HCT116 (cell line): ENCODE measurements around the gene DNM1. TPM values are rescaled to one million over a fixed set of nuclear protein-coding genes. Genes with fewer than 3 reads are reported as not detected.

Experiments used
- ATAC-seq: fragments of 200-7000 bp; cut with Tn5 transposase; 2 replicates; pipeline ENCODE4 v1.9.1; 2020; ENCODE audit warnings: mild to moderate bottlenecking, moderate library complexity
- BruUV-seq: library from RNA; stranded (reverse); fragments of 400-500 nt; replicated peaks from 2 replicates; lab custom pipeline; 2021; lab: Mats Ljungman, UMichigan
- CTCF ChIA-PET: fragments of 300-600 bp; sonication (Branson Sonifier 250); formaldehyde crosslinking; loops from one replicate; lab custom pipeline; 2021; ENCODE audit warnings: antibody characterized with exemption; lab: Charles Lee
- POLR2A ChIA-PET: fragments of 300-600, 350-600 bp; sonication (Branson Sonifier 250); formaldehyde crosslinking; loops from one replicate; lab custom pipeline; 2021; ENCODE audit warnings: antibody characterized with exemption; lab: Charles Lee
- RAD21 ChIA-PET, 2 experiments: fragments of 300-600 bp; sonication (Branson Sonifier 250); formaldehyde crosslinking; loops; one replicate each; lab custom pipeline; 2023; ENCODE audit warnings: low total read pairs in 2 of 2; ENCODE audit not compliant: uncharacterized antibody in 2 of 2, unreplicated experiment in 2 of 2, low non-redundant PET in 1 of 2; lab: Charles Lee
- DNase-seq: peaks from one replicate; pipeline ENCODE4 v3.0.0-alpha.2; 2010; ENCODE audit warnings: low read depth, low spot score
- H2AFZ ChIP-seq: fragments of 200-600 bp; shearing (Covaris generic), sonication (generic); 2 replicates; pipeline ENCODE4 v1.6.1; 2017; ENCODE audit warnings: low read depth, mixed run types, mixed read lengths, antibody characterized with exemption, low read length; ENCODE audit not compliant: poor library complexity, severe bottlenecking
- H3K27ac ChIP-seq: 2 replicates; pipeline ENCODE4 v1.5.1; 2012; ENCODE audit warnings: low read depth, low read length
- H3K27me3 ChIP-seq: fragments of 200-600 bp; sonication (generic); 2 replicates; pipeline ENCODE4 v1.6.1; 2016; ENCODE audit warnings: mixed run types, low read length, mixed read lengths; ENCODE audit not compliant: insufficient read depth
- H3K36me3 ChIP-seq, 2 experiments: fragments of 200-500 bp in 1 of 2; fragments of 200-600 bp in 1 of 2; sonication (Bioruptor generic) in 1 of 2; sonication (generic) in 1 of 2; 2 replicates each; pipeline versions ENCODE4 v1.5.1 to v1.6.1; 2014 to 2016; ENCODE audit warnings: low read length in 2 of 2, inconsistent platforms in 1 of 2, mixed read lengths in 1 of 2, mixed run types in 1 of 2; ENCODE audit not compliant: insufficient read depth in 2 of 2, control insufficient read depth in 1 of 2
- H3K4me1 ChIP-seq, 2 experiments: fragments of 200-600 bp in 1 of 2; sonication (generic) in 1 of 2; 2 replicates each; pipeline versions ENCODE4 v1.5.1 to v1.6.1; 2012 to 2017; ENCODE audit warnings: low read length in 2 of 2, inconsistent platforms in 1 of 2, mild to moderate bottlenecking in 1 of 2, mixed read lengths in 1 of 2, mixed run types in 1 of 2, moderate library complexity in 1 of 2; ENCODE audit not compliant: insufficient read depth in 2 of 2, control insufficient read depth in 1 of 2
- H3K4me2 ChIP-seq: fragments of 200-600 bp; sonication (generic); 2 replicates; pipeline ENCODE4 v1.6.1; 2017; ENCODE audit warnings: mixed run types, low read length, mixed read lengths
- H3K4me3 ChIP-seq, 2 experiments: fragments of 200-600 bp in 1 of 2; sonication (generic) in 1 of 2; replicated peaks in 1 of 2; 2 replicates each; pipeline ENCODE4 v1.5.1; 2011 to 2016; ENCODE audit warnings: low read length in 2 of 2, control low read depth in 1 of 2, low read depth in 1 of 2, mild to moderate bottlenecking in 1 of 2, mixed read lengths in 1 of 2, mixed run types in 1 of 2
- H3K79me2 ChIP-seq: fragments of 200-600 bp; sonication (generic); 2 replicates; pipeline ENCODE4 v1.6.1; 2017; ENCODE audit warnings: mild to moderate bottlenecking, mixed run types, low read length, moderate library complexity, mixed read lengths; ENCODE audit not compliant: insufficient read depth
- H3K9ac ChIP-seq: fragments of 200-600 bp; sonication (generic); 2 replicates; pipeline ENCODE4 v1.6.1; 2016; ENCODE audit warnings: low read length, mixed read lengths
- H3K9me2 ChIP-seq: fragments of 200-600 bp; sonication (generic), shearing (Covaris generic); 2 replicates; pipeline ENCODE4 v1.6.1; 2017; ENCODE audit warnings: mixed run types, mild to moderate bottlenecking, moderate library complexity; ENCODE audit not compliant: insufficient read depth
- H3K9me3 ChIP-seq, 2 experiments: fragments of 200-500 bp in 1 of 2; fragments of 200-600 bp in 1 of 2; sonication (Bioruptor generic) in 1 of 2; sonication (generic) in 1 of 2; 2 replicates each; pipeline ENCODE4 v1.6.1; 2014 to 2017; ENCODE audit warnings: low read length in 2 of 2, mixed read lengths in 2 of 2, inconsistent platforms in 1 of 2, low read depth in 1 of 2, mild to moderate bottlenecking in 1 of 2, mixed run types in 1 of 2, moderate library complexity in 1 of 2; ENCODE audit not compliant: control insufficient read depth in 1 of 2, insufficient read depth in 1 of 2
- H4K20me1 ChIP-seq: fragments of 200-600 bp; sonication (generic), shearing (Covaris generic); 2 replicates; pipeline ENCODE4 v1.6.1; 2017; ENCODE audit warnings: mixed run types, mild to moderate bottlenecking, moderate library complexity; ENCODE audit not compliant: insufficient read depth
- ELF1 ChIP-seq: IDR thresholded peaks from 2 replicates; pipeline ENCODE4 v1.6.1; 2012; ENCODE audit warnings: low read depth, borderline replicate concordance
- JUND ChIP-seq: IDR thresholded peaks from 2 replicates; pipeline ENCODE4 v1.6.1; 2012
- RAD21 ChIP-seq: IDR thresholded peaks from 2 replicates; pipeline ENCODE4 v1.6.1; 2012; ENCODE audit warnings: low read depth, mild to moderate bottlenecking
- intact Hi-C: fragments of 100-400 bp; cut with micrococcal nuclease; formaldehyde crosslinking; loops from 2 replicates; pipeline ENCODE4 v1.10.0; 2022
- total RNA-seq: library from RNA; stranded (reverse); gene quantifications from one replicate; pipeline ENCODE4 v1.2.1, GENCODE V29; 2021; ENCODE audit not compliant: unreplicated experiment
- TF ChIP-seq, protein P1 (sequence below), 3 experiments: fragments of 200-600 bp in 1 of 3; sonication (generic) in 1 of 3; IDR thresholded peaks in 2 of 3; conservative IDR thresholded peaks in 1 of 3; 2 replicates each; pipeline ENCODE4 v1.5.1; 2012 to 2017; ENCODE audit warnings: low read depth in 2 of 3, low read length in 2 of 3, antibody characterized with exemption in 1 of 3, borderline replicate concordance in 1 of 3, control low read depth in 1 of 3, mild to moderate bottlenecking in 1 of 3, mixed read lengths in 1 of 3, mixed run types in 1 of 3, moderate library complexity in 1 of 3; ENCODE audit not compliant: insufficient read depth in 1 of 3

Gene DNM1
- total RNA-seq, 1 experiment from 2014 or later: 12.0 TPM

- TF ChIP-seq, protein P1, sequence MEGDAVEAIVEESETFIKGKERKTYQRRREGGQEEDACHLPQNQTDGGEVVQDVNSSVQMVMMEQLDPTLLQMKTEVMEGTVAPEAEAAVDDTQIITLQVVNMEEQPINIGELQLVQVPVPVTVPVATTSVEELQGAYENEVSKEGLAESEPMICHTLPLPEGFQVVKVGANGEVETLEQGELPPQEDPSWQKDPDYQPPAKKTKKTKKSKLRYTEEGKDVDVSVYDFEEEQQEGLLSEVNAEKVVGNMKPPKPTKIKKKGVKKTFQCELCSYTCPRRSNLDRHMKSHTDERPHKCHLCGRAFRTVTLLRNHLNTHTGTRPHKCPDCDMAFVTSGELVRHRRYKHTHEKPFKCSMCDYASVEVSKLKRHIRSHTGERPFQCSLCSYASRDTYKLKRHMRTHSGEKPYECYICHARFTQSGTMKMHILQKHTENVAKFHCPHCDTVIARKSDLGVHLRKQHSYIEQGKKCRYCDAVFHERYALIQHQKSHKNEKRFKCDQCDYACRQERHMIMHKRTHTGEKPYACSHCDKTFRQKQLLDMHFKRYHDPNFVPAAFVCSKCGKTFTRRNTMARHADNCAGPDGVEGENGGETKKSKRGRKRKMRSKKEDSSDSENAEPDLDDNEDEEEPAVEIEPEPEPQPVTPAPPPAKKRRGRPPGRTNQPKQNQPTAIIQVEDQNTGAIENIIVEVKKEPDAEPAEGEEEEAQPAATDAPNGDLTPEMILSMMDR (IDR thresholded peaks at IDR 0.05 in 2 of 3, conservative IDR thresholded peaks at IDR 0.05 in 1 of 3; ENCODE audit: borderline replicate concordance in 1 of 3, insufficient read depth in 1 of 3, low read depth in 2 of 3, low read length in 2 of 3): no peak
- TF ChIP-seq, all 23 proteins: peak for 0
Measured at GRCh38 chr9:128271512-128271911, 68.3 kb downstream of the DNM1 start (continued).

DNA sequence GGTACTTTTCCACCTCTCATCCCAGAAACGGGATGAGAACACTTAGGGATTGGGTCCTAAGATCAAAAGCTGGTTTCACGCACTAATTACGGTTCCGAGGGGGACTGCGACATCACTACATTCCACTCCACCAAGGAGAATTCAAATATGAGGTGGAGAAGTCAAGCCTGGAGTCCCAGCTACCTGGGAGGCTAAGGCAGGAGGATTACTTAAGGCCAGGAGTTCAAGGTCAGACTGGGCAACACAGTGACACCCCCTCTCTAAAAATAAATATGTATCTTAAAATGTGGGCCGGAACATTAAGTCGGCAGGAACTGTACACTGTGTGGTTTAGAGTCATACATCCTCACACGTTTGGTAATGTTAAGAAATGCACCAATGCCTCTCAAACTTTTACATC lies 71.1 kb downstream of the DNM1 start:
- H4K20me1 ChIP-seq: no peaks in the 10 kb centered on the region
- no peak overlapping the region; the same call in 1 of the 2 replicates for H3K9ac ChIP-seq
- ATAC-seq (no peak), DNase-seq (no peak)
- intact Hi-C loops: no loop called here
- H3K4me2 ChIP-seq: peak overlapping the region; percentile 99
- no peak overlapping the region for H3K27ac ChIP-seq
- H3K27me3 ChIP-seq: no peaks in the 10 kb centered on the region
- CTCF ChIA-PET: interaction anchor here (1.4 kb wide), 1 partner anchor 19 kb away, joined by 3 read pairs; no protein-coding TSS in a partner anchor
- H3K4me1 ChIP-seq: peaks cover 22 to 41% of the 10 kb centered on the region in 2 experiments
- H3K36me3 ChIP-seq: peaks cover 7 to 8% of the 10 kb centered on the region in 2 experiments; a peak in 2 of 4 replicates
- H3K9me2 ChIP-seq: no peaks in the 10 kb centered on the region
- H3K9me3 ChIP-seq: no peaks in the 10 kb centered on the region
- TF ChIP-seq RAD21 (no peak), JUND (no peak), ELF1 (no peak)
- TF ChIP-seq, protein P1 (IDR thresholded peaks at IDR 0.05 in 2 of 3, conservative IDR thresholded peaks at IDR 0.05 in 1 of 3; ENCODE audit: borderline replicate concordance in 1 of 3, insufficient read depth in 1 of 3, low read depth in 2 of 3, low read length in 2 of 3): no peak
- peaks cover 23% of the 10 kb centered on the region for H3K79me2 ChIP-seq
- no TSS peak for BruUV-seq
- no peak overlapping the region for H2AFZ ChIP-seq
- H3K4me3 ChIP-seq: peak overlapping the region; percentile 93 to 99; a peak in 3 of 4 replicates
- RAD21 ChIA-PET: no interaction called here
- POLR2A ChIA-PET: no interaction called here
